ENCODE data around the gene FAM120B.
"Not testable (repeated sequence)": the region's sequence is repeated elsewhere in the genome, so short reads cannot be mapped to it uniquely, and the experiment has no call there.

Gene FAM120B

GRCh38 chr6:170306324-170307079 lies at the start of gene FAM120B:
TSS of gene FAM120B (plus strand) at chr6:170306758. CDS start at chr6:170317391, 10,633 bp downstream.
- DNase-seq (ENCODE audit: low read depth, low spot score): peak; percentile 93

- no peak for DNase-seq (ENCODE audit: low read depth, low spot score)
Observed at GRCh38 chr6:170257376-170257775, 49.2 kb upstream of the FAM120B start.

GRCh38 chr6:170258407-170258806 lies 48.2 kb upstream of the FAM120B start:
- no peak for DNase-seq (ENCODE audit: low read depth, low spot score)

DNA sequence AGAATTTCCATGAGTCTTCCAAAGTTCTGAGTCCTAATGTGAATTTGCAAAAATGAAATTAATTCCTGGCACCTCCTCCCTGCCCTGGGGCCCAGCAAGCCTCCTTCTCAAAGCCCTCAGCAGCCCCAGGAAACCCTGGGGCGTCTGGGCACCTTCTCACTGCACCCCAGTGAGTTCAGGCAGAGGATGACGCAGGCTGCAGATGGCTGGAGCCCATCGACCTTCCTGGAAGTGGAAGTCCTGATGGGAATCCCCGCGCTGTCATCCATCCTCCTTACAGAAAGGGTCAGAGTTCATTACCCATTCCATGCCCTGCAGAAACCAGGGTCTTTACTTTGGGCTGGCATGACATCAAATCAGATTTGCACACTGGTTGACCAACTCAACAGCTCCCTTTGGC lies 47.3 kb upstream of the FAM120B start:
- DNase-seq (ENCODE audit: low read depth, low spot score): no peak

DNA sequence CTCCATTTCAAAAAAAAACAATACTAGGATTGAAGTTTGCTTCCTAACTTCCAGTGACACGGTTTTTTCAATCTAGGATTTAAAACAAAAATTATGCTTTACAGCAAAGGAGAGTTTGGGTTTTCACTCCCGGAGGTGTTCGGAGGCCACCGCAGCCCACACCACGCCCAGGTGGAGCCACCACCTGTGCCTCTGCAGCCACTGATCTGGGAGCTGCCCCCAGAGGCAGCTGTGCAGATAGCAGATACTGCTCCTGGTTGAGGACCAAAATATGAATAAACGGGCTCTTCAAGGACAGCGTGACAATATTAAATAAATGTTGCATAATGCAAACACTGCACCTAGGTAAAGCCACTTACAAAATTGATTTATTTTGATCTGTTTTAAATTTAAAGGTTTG lies 45.9 kb upstream of the FAM120B start:
- no peak for DNase-seq (ENCODE audit: low read depth, low spot score)

DNA sequence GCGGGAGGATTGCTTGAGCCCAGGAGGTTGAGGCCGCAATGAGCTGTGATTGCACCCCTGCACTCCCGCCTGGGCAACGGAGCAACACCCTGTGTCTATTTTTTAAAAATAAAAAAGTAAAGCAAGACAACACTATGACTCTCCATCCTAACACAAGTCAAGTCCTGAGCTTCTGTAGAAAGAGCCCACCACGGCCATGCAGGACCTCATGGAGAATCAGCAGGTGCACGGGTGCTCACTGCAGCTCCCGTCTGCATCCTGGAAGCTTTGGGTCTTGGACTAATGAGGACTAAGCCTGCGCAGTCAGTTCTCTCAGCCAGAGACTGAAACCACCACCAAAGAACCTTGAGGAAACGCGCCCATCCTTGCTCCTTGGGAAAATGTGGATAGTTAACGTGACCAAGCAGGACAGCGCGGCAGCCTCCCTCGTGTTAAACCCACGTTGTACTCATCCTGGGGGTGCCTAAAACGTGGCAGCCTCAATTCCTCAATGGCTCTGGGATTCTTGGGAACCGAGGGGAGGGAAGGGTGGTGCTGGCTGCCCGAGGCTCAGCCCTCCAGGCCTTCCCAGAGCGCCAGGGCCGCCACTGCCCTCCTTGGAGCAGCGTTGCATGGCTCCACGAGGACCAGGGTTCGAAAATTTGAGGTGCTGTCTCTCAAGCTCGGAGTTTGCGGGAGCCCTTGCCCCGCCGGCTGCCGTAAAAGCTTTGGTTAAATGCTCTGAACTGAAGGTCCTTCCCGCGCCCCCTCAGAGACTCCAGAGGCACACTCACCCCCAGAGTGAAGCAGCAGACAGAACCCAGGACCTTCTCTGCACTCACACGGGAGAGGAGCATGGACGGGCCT lies 44.7 kb upstream of the FAM120B start:
- no peak for DNase-seq (ENCODE audit: low read depth, low spot score)

DNA sequence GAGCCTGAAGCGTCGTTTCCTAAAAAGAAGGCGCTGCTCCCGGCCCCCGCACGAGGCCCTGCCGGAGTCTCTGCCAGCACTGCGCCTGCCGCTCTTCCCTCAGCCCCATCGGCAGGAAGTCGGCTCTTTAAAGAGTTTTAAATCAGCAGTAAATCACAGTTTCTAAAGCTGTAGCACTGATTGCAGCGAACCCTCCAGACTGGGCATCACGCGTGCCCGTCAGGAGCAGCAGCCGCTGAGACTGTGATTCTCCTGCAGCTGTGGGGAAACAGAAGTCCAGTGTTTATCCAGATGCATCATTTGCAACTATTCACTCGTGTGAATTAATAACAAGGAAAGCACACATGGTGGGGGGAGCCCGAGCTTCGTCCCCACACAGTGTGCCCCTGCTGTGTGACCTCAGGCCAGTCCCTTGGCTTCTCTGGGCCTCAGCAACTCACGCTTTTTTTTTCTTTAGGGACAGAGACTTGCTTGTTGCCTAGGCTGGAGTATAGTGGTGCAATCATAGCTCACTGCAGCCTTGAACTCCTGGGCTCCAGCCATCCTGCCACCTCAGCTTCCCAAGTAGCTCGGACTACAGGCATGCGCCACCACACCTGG lies 44.0 kb upstream of the FAM120B start:
- DNase-seq (ENCODE audit: low read depth, low spot score): no peak

- no peak for DNase-seq (ENCODE audit: low read depth, low spot score)
Observed at GRCh38 chr6:170263410-170263809, 43.1 kb upstream of the FAM120B start.

DNA sequence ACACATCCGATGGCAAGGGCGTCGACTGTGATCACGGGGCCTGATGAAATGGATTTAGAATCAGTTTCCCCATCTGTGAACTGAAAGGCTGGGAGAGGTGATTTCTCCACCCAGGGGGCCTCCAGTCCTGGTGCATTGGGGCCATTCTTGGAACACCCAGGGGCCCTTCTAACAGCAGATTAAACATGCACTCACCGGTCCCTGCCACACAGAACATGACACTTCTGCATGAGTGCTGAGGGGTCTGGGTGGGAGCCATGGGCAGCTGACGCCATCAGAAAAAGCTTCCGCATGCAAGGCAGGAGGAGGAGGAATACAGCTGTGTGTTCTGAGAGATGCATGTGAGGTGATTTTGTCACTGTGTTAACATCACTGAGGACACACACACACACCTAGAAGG lies 42.5 kb upstream of the FAM120B start:
- no peak for DNase-seq (ENCODE audit: low read depth, low spot score)

DNA sequence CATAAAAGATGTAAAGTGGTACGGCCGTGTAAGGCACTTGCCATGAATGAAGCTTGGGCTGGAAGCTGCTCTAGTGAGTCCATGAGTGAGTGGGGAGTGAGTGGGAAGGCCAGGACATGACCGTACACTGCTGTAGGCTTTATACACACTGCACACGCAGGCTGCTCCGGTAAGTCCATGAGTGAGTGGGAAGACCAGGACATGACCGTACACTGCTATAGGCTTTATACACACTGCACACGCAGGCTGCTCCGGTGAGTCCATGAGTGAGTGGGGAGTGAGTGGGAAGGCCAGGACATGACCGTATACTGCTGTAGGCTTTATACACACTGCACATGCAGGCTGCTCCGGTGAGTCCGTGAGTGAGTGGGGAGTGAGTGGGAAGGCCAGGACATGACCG lies 41.9 kb upstream of the FAM120B start:
- DNase-seq (ENCODE audit: low read depth, low spot score): not testable (repeated sequence)

DNA sequence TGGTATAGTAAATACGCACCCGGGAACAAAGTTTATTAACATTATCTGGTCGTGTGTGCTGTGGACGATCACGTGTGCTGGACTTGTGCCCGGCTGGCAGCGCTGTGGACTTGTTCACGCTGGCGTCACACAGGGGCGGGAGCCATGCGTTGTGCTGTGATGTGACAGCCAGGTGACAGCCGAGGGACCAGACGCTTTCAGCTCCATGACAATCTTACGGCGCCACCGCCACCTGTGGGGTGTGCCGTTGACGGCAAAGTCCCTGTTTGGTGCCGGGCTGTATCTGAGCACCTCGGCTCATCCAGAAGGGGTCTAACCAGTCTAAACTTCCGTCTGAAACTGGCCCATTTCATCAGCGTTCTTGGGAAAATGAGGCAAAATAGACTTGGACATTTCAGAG lies 40.9 kb upstream of the FAM120B start:
- DNase-seq (ENCODE audit: low read depth, low spot score): no peak

DNA sequence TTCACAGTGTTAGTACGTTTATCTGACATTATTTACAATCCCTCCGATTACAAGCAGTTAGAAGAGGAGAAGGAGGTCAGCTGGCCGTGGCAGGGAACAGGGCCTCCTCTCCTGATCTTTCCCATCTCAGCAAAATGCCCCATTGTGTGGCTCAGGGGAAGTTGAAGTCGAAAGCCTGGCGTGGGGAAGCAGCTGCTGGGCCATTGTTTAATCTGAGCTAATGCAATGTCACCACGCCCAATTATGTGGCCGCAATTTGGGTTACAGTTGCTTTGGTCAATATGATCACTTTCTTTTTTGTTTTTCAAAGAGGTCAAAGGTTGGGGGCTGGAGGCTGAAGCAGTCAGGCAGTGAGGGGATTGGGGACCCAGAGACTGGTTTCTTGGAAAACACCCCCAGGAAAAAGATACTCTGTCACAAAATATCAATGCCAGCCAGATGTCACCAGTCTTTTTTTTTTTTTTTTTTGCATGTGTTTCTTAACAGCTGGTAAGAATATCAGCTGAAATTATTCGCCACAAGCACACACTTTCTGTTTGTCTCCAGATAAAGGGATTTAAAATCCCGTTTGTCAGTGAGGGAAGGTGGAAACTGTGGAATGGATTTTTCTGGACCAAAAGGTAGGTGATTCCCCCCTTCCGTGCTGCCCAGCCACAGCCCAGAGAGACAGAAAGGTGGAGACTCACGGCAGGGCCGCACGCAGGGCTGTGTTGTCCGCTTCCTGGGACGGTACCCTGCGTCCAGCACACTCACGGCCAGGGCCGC lies 40.3 kb upstream of the FAM120B start:
- DNase-seq (ENCODE audit: low read depth, low spot score): no peak

DNA sequence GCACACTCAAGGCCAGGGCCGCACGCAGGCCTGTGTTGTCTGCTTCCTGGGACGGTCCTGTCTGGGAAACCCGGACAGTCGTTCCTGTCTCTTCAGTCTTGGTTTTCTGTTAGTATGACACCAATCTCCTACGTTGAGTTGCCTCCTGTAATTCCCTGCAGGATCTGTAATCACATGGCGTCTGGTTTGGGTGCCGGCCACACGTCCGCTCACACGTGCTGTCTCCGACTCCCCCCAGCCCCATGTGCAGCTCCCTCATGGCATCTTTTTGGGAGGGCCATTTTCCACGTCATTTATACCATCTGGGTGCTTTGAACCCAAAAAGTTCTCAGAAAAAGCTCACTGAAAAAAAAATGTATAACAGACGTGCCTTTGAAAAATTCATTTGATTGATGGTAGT lies 38.9 kb upstream of the FAM120B start:
- DNase-seq (ENCODE audit: low read depth, low spot score): no peak

- DNase-seq (ENCODE audit: low read depth, low spot score): no peak
Observed at GRCh38 chr6:170268216-170269129, 38.1 kb upstream of the FAM120B start.

GRCh38 chr6:170269151-170269845 lies 37.3 kb upstream of the FAM120B start:
- DNase-seq (ENCODE audit: low read depth, low spot score): no peak

DNA sequence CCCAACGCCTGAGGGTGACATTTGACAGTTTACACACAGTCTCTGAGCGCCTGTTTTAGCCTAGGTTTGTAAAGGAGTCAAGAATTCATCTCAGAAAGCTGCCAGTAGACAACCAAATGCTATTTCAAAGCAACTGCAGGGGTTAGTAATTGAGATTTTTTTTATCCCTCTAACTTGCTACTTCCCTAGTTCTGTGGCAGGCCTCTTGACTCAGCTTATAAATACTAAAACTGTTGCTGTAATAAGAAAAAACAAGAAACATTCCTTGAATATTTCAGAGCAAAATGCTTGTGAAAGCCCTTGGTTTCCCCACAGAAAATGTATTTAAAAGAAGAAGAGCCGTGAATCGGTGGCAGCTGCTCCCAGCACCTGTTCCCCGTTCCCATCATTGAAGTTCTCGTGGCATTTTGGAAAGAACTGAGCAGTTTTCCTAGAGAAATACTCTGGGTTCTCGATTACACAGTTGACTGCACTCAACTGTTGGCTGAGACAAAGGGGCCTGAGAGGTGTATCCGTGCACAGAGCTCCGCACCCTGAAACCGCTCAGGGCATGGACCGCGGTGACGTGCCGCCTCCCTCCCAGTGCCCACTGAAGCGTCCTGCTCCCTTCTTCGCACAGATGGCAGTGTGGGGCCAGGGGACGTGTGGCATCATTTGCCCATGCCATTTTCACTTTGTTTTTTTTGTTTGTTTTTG lies 36.6 kb upstream of the FAM120B start:
- no peak for DNase-seq (ENCODE audit: low read depth, low spot score)

- DNase-seq (ENCODE audit: low read depth, low spot score): no peak
Observed at GRCh38 chr6:170270984-170271593, 35.5 kb upstream of the FAM120B start.

GRCh38 chr6:170271771-170272314 lies 34.7 kb upstream of the FAM120B start:
- DNase-seq (ENCODE audit: low read depth, low spot score): peak; percentile 71

All from activated naive CD8-positive, alpha-beta T cell treated with anti-CD3 and anti-CD28 coated beads, Interleukin-2, amount 50 U/mL, for 16 hours (primary cell).